GM12873 (cell line): Measurements from ENCODE around the gene HSFX1.
"Not testable (repeated sequence)": the region's sequence is repeated elsewhere in the genome, so short reads cannot be mapped to it uniquely, and the experiment has no call there.

ENCODE experiments used
- CTCF ChIP-seq: IDR thresholded peaks from 2 replicates; pipeline ENCODE4 v1.5.1; 2012; ENCODE audit warnings: low read depth, mild to moderate bottlenecking, moderate library complexity, low read length, control low read depth; ENCODE audit not compliant: insufficient read depth; ENCODE audit errors: missing control alignments

HSFX1 gene

GRCh38 chrX:149773768-149774167 lies at the start of gene HSFX1:
HSFX1 (plus strand) TSS chrX:149774068; CDS start chrX:149774682, 614 bp downstream.
- not testable (repeated sequence) for TF ChIP-seq CTCF

GRCh38 chrX:149757206-149758067 lies 16.4 kb upstream of the HSFX1 start:
- TF ChIP-seq CTCF, result no peak

GRCh38 chrX:149758068-149758714 lies 15.7 kb upstream of the HSFX1 start:
- TF ChIP-seq CTCF, result no peak

GRCh38 chrX:149759824-149760223 lies 14.0 kb upstream of the HSFX1 start:
- TF ChIP-seq CTCF, result no peak

GRCh38 chrX:149760965-149761364 lies 12.9 kb upstream of the HSFX1 start:
- no peak for TF ChIP-seq CTCF

GRCh38 chrX:149762696-149763614 lies 10.9 kb upstream of the HSFX1 start:
- TF ChIP-seq CTCF, result no peak
